Measurements from ENCODE around the gene TAF11L8. TPM values are rescaled to one million over a fixed set of nuclear protein-coding genes. Genes with fewer than 3 reads are reported as not detected.
A peak's percentile ranks its signal among the peaks of the same experiment; 100 is the strongest.
"Not testable (repeated sequence)": the region's sequence is repeated elsewhere in the genome, so short reads cannot be mapped to it uniquely, and the experiment has no call there.

Gene TAF11L8
- not detected for total RNA-seq
- polyA plus RNA-seq: not detected
- long read RNA-seq, donor 1: 0 reads
- long read RNA-seq, donor 2: 0 reads

DNA sequence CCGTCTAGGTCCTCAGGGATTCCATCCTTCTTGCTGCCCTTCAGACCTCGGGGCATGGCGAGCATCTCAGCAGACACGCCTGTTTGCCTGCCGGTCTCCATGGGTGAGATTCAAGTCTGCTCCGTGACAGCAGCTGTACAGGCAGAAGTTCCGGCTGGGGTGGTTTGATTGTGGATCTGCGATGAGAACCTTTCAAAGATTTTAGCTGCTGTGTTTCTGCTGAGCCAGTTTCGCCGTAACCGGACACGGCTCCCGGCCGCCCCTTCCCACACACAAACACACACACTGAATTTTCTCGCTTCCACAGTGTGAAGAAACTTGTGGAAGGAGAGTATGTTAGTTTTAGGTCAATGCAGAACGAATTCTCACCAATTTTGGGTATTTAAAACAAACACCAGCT lies at the start of gene TAF11L8:
TAF11L8 (minus strand) TSS at position 101 of the 400 bp plus-strand sequence.
- H3K27me3 ChIP-seq (ENCODE audit: control insufficient read depth in 1 of 2, insufficient read depth in 2 of 2, low read length in 1 of 2); ATAC-seq (ENCODE audit: low FRiP score); DNase-seq; intact Hi-C loops (cut with DNase I); H3K9me3 ChIP-seq (ENCODE audit: control insufficient read depth, low read length); H3K4me3 ChIP-seq (ENCODE audit: low read length in 2 of 2); H3K27ac ChIP-seq (ENCODE audit: low read depth in 1 of 2, low read length in 2 of 2); H3K36me3 ChIP-seq (ENCODE audit: control insufficient read depth in 1 of 2, insufficient read depth in 2 of 2, low read length in 1 of 2); H3K4me1 ChIP-seq (ENCODE audit: control insufficient read depth in 1 of 2, insufficient read depth in 2 of 2, low read length in 2 of 2): not testable (repeated sequence)
- WGBS, 2 donors: no CpG with 5 or more reads among the region's 16 CpGs

DNA sequence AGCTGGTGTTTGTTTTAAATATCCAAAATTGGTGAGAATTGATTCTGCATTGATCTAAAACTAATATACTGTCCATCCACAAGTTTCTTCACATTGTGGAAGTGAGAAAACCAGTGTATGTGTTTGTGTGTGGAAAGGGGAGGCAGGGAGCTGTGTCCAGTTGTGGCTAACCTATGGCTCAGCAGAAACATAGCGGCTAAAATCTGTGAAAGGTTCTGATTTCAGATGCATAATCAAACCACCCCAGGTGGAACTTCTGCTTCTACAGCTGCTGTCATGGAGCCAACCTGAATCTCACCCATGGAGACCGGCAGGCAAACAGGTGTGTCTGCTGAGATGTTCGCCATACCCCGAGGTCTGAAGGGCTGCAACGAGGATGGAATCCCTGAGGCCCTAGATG lies 43.4 kb upstream of the TAF11L8 start, which contains the start of gene TAF11L14:
TAF11L14 (plus strand) TSS at position 301 of the 400 bp plus-strand sequence.
- H3K36me3 ChIP-seq (ENCODE audit: control insufficient read depth in 1 of 2, insufficient read depth in 2 of 2, low read length in 1 of 2): no peaks in the 10 kb centered on the region
- ATAC-seq (ENCODE audit: low FRiP score) (no peak), DNase-seq (no peak)
- intact Hi-C loops (cut with DNase I): no loop called here
- no peaks in the 10 kb centered on the region for H3K9me3 ChIP-seq (ENCODE audit: control insufficient read depth, low read length)
- no peak within 1 kb of the TSS for H3K4me3 ChIP-seq (ENCODE audit: low read length in 2 of 2)
- 89 to 93% methylated on average over 5 of the region's 5 CpGs for WGBS, 2 donors
- H3K27ac ChIP-seq (ENCODE audit: low read depth in 1 of 2, low read length in 2 of 2): no peak within 1 kb of the TSS
- no peaks in the 10 kb centered on the region for H3K4me1 ChIP-seq (ENCODE audit: control insufficient read depth in 1 of 2, insufficient read depth in 2 of 2, low read length in 2 of 2)
- H3K27me3 ChIP-seq (ENCODE audit: control insufficient read depth in 1 of 2, insufficient read depth in 2 of 2, low read length in 1 of 2): no peaks in the 10 kb centered on the region

DNA sequence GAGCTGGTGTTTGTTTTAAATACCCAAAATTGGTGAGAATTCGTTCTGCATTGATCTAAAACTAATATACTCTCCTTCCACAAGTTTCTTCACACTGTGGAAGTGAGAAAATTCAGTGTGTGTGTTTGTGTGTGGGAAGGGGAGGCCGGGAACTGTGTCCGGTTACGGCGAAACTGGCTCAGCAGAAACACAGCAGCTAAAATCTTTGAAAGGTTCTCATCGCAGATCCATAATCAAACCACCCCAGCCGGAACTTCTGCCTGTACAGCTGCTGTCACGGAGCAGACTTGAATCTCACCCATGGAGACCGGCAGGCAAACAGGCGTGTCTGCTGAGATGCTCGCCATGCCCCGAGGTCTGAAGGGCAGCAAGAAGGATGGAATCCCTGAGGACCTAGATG lies 41.0 kb upstream of the TAF11L8 start, which contains the start of gene TAF11L13:
TAF11L13 (plus strand) TSS at position 301 of the 400 bp plus-strand sequence.
- DNase-seq; H3K4me3 ChIP-seq (ENCODE audit: low read length in 2 of 2); H3K4me1 ChIP-seq (ENCODE audit: control insufficient read depth in 1 of 2, insufficient read depth in 2 of 2, low read length in 2 of 2); ATAC-seq (ENCODE audit: low FRiP score); H3K36me3 ChIP-seq (ENCODE audit: control insufficient read depth in 1 of 2, insufficient read depth in 2 of 2, low read length in 1 of 2); intact Hi-C loops (cut with DNase I); H3K9me3 ChIP-seq (ENCODE audit: control insufficient read depth, low read length); H3K27me3 ChIP-seq (ENCODE audit: control insufficient read depth in 1 of 2, insufficient read depth in 2 of 2, low read length in 1 of 2); H3K27ac ChIP-seq (ENCODE audit: low read depth in 1 of 2, low read length in 2 of 2): not testable (repeated sequence)
- WGBS, 2 donors: 88% methylated on average over 7 to 9 of the region's 12 CpGs

DNA sequence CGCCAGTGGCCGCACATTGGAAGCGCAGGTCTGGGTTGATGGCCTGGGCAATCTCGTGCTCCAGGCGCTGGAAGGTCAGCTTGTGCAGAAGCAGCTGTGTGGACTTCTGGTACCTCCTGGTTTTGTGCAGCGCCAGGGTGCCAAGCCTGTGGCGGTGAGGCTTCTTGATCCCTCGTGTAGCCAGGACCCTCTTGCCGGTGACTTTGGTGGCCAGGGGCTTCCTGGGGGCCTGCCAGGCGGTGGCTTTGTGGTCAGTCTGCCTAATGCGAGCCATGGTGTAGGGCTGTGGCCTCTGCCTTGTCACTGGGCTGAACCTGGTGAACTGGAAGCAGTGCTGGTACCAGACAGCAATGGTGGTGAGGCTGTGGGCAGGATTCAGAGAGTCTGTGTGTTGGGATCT lies 34.9 kb upstream of the TAF11L8 start:
- no peak for ATAC-seq (ENCODE audit: low FRiP score)
- no peak for DNase-seq
- Histone ChIP-seq H3K27me3 (ENCODE audit: control insufficient read depth in 1 of 2, insufficient read depth in 2 of 2, low read length in 1 of 2) (no peaks in the 10 kb centered on the region), H3K9me3 (ENCODE audit: control insufficient read depth, low read length) (no peaks in the 10 kb centered on the region), H3K4me3 (ENCODE audit: low read length in 2 of 2) (no peak overlapping the region), H3K27ac (ENCODE audit: low read depth in 1 of 2, low read length in 2 of 2) (no peak overlapping the region), H3K4me1 (ENCODE audit: control insufficient read depth in 1 of 2, insufficient read depth in 2 of 2, low read length in 2 of 2) (no peaks in the 10 kb centered on the region), H3K36me3 (ENCODE audit: control insufficient read depth in 1 of 2, insufficient read depth in 2 of 2, low read length in 1 of 2) (no peaks in the 10 kb centered on the region)
- intact Hi-C loops (cut with DNase I): no loop called here
- 84 to 93% methylated on average over 11 of the region's 11 CpGs for WGBS, 2 donors

DNA sequence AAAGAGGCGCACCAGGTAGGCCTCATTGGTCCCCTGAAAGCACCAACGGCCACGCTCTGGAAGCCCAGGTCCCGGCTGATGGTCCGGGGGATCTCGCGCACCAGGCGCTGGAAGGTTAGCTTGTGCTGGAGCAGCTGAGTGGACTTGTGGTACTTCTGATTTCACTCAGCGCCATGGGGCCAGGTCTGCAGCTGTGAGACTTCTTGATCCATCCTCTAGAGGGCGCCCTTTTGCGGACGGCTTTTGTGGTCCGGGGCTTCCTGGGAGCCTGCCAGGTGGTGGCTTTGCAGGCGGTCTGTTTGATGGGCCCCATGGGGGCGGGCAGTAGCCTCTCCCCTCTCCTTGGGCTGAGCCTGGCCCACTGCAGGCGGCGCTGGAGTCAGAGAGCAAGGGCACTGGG lies 29.9 kb upstream of the TAF11L8 start:
- Histone ChIP-seq H3K36me3 (ENCODE audit: control insufficient read depth in 1 of 2, insufficient read depth in 2 of 2, low read length in 1 of 2) (no peaks in the 10 kb centered on the region), H3K9me3 (ENCODE audit: control insufficient read depth, low read length) (no peaks in the 10 kb centered on the region), H3K4me3 (ENCODE audit: low read length in 2 of 2) (no peak overlapping the region), H3K4me1 (ENCODE audit: control insufficient read depth in 1 of 2, insufficient read depth in 2 of 2, low read length in 2 of 2) (no peaks in the 10 kb centered on the region), H3K27ac (ENCODE audit: low read depth in 1 of 2, low read length in 2 of 2) (no peak overlapping the region), H3K27me3 (ENCODE audit: control insufficient read depth in 1 of 2, insufficient read depth in 2 of 2, low read length in 1 of 2) (no peaks in the 10 kb centered on the region)
- intact Hi-C loops (cut with DNase I): no loop called here
- ATAC-seq (ENCODE audit: low FRiP score): no peak
- DNase-seq: no peak
- 87 to 88% methylated on average over 16 to 17 of the region's 17 CpGs for WGBS, 2 donors

DNA sequence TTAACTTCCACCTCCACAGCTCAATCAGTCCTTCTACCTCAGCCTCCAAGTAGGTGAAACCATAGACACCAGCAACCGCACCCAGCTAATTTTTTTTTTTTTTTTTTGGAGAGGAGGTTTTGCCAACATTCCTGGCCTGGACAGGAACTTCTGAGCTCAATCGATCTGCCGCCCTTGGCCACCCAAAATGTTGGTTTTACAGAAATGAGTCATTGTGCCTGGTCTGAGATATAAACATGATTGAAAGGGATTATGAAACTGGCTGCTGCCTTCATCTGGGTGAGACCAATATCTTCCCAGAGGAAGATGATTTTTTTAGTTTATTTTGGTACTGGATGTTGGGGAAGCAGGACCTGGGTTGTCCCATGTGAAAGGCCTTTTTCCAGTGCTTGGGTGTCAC lies 28.6 kb upstream of the TAF11L8 start:
- DNase-seq: no peak
- no peak for ATAC-seq (ENCODE audit: low FRiP score)
- no peak overlapping the region for H3K27ac ChIP-seq (ENCODE audit: low read depth in 1 of 2, low read length in 2 of 2)
- no peaks in the 10 kb centered on the region for H3K4me1 ChIP-seq (ENCODE audit: control insufficient read depth in 1 of 2, insufficient read depth in 2 of 2, low read length in 2 of 2)
- H3K9me3 ChIP-seq (ENCODE audit: control insufficient read depth, low read length): no peaks in the 10 kb centered on the region
- no peak overlapping the region for H3K4me3 ChIP-seq (ENCODE audit: low read length in 2 of 2)
- no peaks in the 10 kb centered on the region for H3K36me3 ChIP-seq (ENCODE audit: control insufficient read depth in 1 of 2, insufficient read depth in 2 of 2, low read length in 1 of 2)
- intact Hi-C loops (cut with DNase I): no loop called here
- no peaks in the 10 kb centered on the region for H3K27me3 ChIP-seq (ENCODE audit: control insufficient read depth in 1 of 2, insufficient read depth in 2 of 2, low read length in 1 of 2)
- 47 to 56% methylated on average over 3 of the region's 3 CpGs for WGBS, 2 donors

DNA sequence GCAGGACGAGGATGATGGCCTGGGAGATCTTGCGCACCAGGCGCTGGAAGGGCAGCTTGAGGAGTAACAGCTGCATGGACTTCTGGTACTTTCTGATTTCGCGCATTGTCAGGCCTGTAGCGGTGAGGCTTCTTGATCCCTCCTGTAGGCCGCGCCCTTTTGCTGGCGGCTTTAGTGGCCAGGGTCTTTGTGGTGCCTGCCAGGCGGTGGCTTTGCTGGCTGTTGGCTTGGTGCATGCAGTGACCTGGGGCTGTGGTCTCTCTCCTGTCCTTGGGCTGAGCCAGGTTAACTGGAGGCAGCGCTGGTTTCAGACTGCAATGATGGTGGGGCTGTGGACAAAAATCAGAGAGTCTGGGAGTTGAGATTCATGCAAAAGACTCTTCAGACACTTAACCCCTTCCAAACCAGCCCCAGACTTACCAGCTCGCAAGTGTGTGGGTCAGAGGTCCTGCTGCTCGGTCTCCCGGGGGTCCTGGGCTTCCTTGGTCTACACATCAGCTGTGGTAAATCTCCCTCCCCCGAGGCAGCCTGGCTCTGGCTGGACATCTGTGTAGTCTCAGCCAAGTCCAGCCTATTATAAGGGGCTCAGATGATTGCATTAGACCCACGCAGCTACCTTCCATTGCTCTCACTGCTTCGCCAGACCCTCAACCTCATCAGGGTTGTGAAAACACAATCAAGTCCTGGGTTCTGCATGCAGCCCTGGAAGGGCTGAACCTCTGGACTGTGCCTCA lies 24.3 kb upstream of the TAF11L8 start:
- no peak for DNase-seq
- H3K27ac ChIP-seq (ENCODE audit: low read depth in 1 of 2, low read length in 2 of 2): no peak overlapping the region
- intact Hi-C loops (cut with DNase I): no loop called here
- H3K4me1 ChIP-seq (ENCODE audit: control insufficient read depth in 1 of 2, insufficient read depth in 2 of 2, low read length in 2 of 2): no peaks in the 10 kb centered on the region
- 89 to 92% methylated on average over 17 of the region's 17 CpGs for WGBS, 2 donors
- no peaks in the 10 kb centered on the region for H3K27me3 ChIP-seq (ENCODE audit: control insufficient read depth in 1 of 2, insufficient read depth in 2 of 2, low read length in 1 of 2)
- H3K4me3 ChIP-seq (ENCODE audit: low read length in 2 of 2): no peak overlapping the region
- H3K36me3 ChIP-seq (ENCODE audit: control insufficient read depth in 1 of 2, insufficient read depth in 2 of 2, low read length in 1 of 2): no peaks in the 10 kb centered on the region
- H3K9me3 ChIP-seq (ENCODE audit: control insufficient read depth, low read length): no peaks in the 10 kb centered on the region
- ATAC-seq (ENCODE audit: low FRiP score): peak; percentile 33

DNA sequence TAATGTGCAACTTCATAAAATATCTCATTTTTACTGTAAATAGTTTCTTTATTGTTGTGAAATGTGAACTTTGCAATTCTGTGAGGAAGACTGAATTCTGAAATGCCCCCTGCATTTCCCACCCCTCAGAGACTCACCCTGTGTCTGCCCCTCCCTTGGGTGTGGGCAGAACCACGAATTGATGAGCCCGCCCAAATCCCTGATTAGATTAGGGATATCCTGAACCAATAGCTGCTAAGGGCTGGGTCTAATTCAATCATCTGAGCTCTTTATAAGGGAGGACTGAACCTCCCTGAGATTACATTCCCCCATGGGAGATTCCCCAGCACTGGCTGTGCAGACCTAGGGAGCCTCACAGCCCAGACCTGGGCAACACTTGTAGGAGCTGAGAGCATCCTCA lies 19.3 kb upstream of the TAF11L8 start, which contains the start of gene TAF11L12:
TAF11L12 (plus strand) TSS at position 301 of the 400 bp plus-strand sequence.
- 77 to 79% methylated on average over 2 of the region's 2 CpGs for WGBS, 2 donors
- ATAC-seq (ENCODE audit: low FRiP score); H3K9me3 ChIP-seq (ENCODE audit: control insufficient read depth, low read length); DNase-seq; intact Hi-C loops (cut with DNase I); H3K27ac ChIP-seq (ENCODE audit: low read depth in 1 of 2, low read length in 2 of 2); H3K4me1 ChIP-seq (ENCODE audit: control insufficient read depth in 1 of 2, insufficient read depth in 2 of 2, low read length in 2 of 2); H3K36me3 ChIP-seq (ENCODE audit: control insufficient read depth in 1 of 2, insufficient read depth in 2 of 2, low read length in 1 of 2); H3K27me3 ChIP-seq (ENCODE audit: control insufficient read depth in 1 of 2, insufficient read depth in 2 of 2, low read length in 1 of 2); H3K4me3 ChIP-seq (ENCODE audit: low read length in 2 of 2): not testable (repeated sequence)

DNA sequence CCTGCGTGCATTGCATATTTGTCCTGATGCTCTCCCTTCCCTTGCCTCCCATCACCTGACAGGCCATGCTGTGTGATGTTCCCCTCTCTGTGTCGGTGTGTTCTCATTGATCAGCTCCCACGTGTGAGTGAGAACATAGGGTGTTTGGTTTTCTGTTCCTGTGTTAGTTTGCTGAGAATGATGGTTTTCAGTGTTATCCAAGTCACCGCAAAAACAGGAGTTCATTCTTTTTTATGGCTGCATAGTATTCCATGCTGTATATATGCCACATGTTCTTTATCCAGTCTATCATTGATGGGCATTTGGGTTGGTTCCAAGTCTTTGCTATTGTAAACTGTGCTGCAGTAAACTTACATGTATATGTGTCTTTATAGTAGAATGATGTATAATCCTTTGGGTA lies 16.7 kb upstream of the TAF11L8 start:
- H3K27me3 ChIP-seq (ENCODE audit: control insufficient read depth in 1 of 2, insufficient read depth in 2 of 2, low read length in 1 of 2); DNase-seq; H3K27ac ChIP-seq (ENCODE audit: low read depth in 1 of 2, low read length in 2 of 2); H3K4me3 ChIP-seq (ENCODE audit: low read length in 2 of 2); H3K9me3 ChIP-seq (ENCODE audit: control insufficient read depth, low read length); H3K4me1 ChIP-seq (ENCODE audit: control insufficient read depth in 1 of 2, insufficient read depth in 2 of 2, low read length in 2 of 2); intact Hi-C loops (cut with DNase I); H3K36me3 ChIP-seq (ENCODE audit: control insufficient read depth in 1 of 2, insufficient read depth in 2 of 2, low read length in 1 of 2); ATAC-seq (ENCODE audit: low FRiP score): not testable (repeated sequence)
- WGBS, 2 donors: 84 to 94% methylated on average over 4 of the region's 4 CpGs

Data from aorta (tissue), 5 donors.